Measurements from ENCODE around the gene KCNQ1OT1.

GRCh38 chr11:2734181-2735052, 34.6 kb upstream of the KCNQ1OT1 start:
- TF ChIP-seq EZH2phosphoT487 (IDR thresholded peaks at IDR 0.05; ENCODE audit: low read depth), result no peak
- TF ChIP-seq, protein P1, sequence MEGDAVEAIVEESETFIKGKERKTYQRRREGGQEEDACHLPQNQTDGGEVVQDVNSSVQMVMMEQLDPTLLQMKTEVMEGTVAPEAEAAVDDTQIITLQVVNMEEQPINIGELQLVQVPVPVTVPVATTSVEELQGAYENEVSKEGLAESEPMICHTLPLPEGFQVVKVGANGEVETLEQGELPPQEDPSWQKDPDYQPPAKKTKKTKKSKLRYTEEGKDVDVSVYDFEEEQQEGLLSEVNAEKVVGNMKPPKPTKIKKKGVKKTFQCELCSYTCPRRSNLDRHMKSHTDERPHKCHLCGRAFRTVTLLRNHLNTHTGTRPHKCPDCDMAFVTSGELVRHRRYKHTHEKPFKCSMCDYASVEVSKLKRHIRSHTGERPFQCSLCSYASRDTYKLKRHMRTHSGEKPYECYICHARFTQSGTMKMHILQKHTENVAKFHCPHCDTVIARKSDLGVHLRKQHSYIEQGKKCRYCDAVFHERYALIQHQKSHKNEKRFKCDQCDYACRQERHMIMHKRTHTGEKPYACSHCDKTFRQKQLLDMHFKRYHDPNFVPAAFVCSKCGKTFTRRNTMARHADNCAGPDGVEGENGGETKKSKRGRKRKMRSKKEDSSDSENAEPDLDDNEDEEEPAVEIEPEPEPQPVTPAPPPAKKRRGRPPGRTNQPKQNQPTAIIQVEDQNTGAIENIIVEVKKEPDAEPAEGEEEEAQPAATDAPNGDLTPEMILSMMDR (IDR thresholded peaks at IDR 0.05; ENCODE audit: low read depth, low read length), result no peak

All from OCI-LY3 (cell line).